Gastroesophageal sphincter (tissue), 4 donors: ENCODE results near the gene SLC2A9. TPM values are rescaled to one million over a fixed set of nuclear protein-coding genes. Genes with fewer than 3 reads are reported as not detected.

Source experiments
- ATAC-seq: fragments of 150-250 bp; one replicate; pipeline ENCODE4 v1.9.1; 2016; ENCODE audit warnings: mild to moderate bottlenecking, moderate library complexity
- H3K27ac ChIP-seq, 4 donors: fragments of 200-600 bp; sonication (generic) in 3 of 4; 1 replicate in 3 of 4; 2 replicates in 1 of 4; pipeline ENCODE4 v1.5.1; 2016 to 2019
- H3K27me3 ChIP-seq: fragments of 200-600 bp; sonication (generic); one replicate; pipeline ENCODE4 v1.5.1; 2019
- H3K36me3 ChIP-seq, 2 donors: fragments of 200-600 bp; sonication (generic); one replicate each; pipeline ENCODE4 v1.5.1; 2019; ENCODE audit warnings: control low read depth in 1 of 2
- H3K4me1 ChIP-seq, 3 donors: fragments of 200-600 bp; sonication (generic); 1 replicate in 2 of 3; 2 replicates in 1 of 3; pipeline ENCODE4 v1.5.1; 2016 to 2019; ENCODE audit warnings: control low read depth in 2 of 3
- H3K4me3 ChIP-seq, 2 donors: fragments of 200-600 bp; sonication (generic); one replicate each; pipeline ENCODE4 v1.5.1; 2019; ENCODE audit warnings: mild to moderate bottlenecking in 1 of 2, moderate library complexity in 1 of 2
- H3K9me3 ChIP-seq, 3 donors: fragments of 200-600 bp; sonication (generic); one replicate each; pipeline ENCODE4 v1.5.1; 2017 to 2019; ENCODE audit warnings: control low read depth in 2 of 3
- EP300 ChIP-seq: sonication (generic); formaldehyde crosslinking; IDR thresholded peaks from one replicate; pipeline ENCODE4 v1.6.1; 2017; ENCODE audit warnings: antibody characterized with exemption, mild to moderate bottlenecking
- POLR2A ChIP-seq, 2 donors: fragments of 450-650 bp; IDR thresholded peaks; one replicate each; pipeline ENCODE4 v1.6.1; 2017; ENCODE audit warnings: antibody characterized with exemption in 2 of 2, mild to moderate bottlenecking in 2 of 2, moderate library complexity in 1 of 2
- POLR2AphosphoS5 ChIP-seq: sonication (generic); formaldehyde crosslinking; IDR thresholded peaks from one replicate; pipeline ENCODE4 v1.6.1; 2017; ENCODE audit warnings: antibody characterized with exemption
- WGBS, 2 donors: methylation state at CpG; one replicate each; pipeline ENCODE4 v1.1.5; 2018; ENCODE audit warnings: low coverage in 1 of 2; 5-methylcytosine and 5-hydroxymethylcytosine counted together
- total RNA-seq, 4 donors: library from RNA; depleted of rRNA; stranded (reverse); fragments of >200 nt; gene quantifications; one replicate each; pipeline ENCODE4 v1.1.0, GENCODE V29; 2016
- TF ChIP-seq, protein P1 (sequence below), 4 experiments: fragments of 200-600 bp in 2 of 4; fragments of 450-650 bp in 2 of 4; sonication (generic) in 1 of 4; IDR thresholded peaks; one replicate each; pipeline ENCODE4 v1.5.1; 2017 to 2019; ENCODE audit warnings: antibody characterized with exemption in 4 of 4, mild to moderate bottlenecking in 2 of 4, moderate library complexity in 2 of 4

The SLC2A9 gene
- total RNA-seq, 4 donors from 2014 or later, result 3.1 to 6.5 (median 4.3) TPM

DNA sequence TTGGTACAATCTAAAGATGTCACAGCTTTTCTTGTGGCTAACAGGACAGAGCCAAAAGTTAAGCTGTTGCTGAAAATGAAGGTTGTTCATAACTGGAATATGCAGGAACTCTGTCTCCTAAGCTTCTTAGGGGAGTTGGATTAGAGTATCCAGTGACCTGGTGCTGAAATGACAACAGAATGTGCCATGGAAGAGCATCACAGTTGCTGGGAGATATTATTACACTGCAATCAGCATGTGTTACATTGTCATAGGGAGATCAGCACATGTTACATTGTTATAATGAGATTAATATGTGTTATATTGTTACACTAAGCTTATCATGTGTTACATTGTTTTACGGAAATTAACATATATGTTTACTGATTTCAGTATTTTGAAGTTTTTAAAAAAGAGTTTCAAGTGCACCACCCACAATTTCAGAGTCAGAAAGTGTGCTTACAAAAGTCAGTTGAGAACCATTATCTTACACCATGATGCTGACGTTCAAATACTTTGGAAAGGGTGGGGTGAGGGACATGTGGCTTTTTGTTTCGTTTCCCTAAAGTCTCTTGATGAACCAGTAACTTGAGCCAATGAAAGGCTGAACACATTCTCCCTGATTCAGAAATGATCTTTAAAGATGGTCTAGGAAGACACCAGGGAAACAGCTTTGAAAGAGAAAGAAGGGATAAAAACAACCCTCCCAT, 126.5 kb downstream of the SLC2A9 start:
- Histone ChIP-seq H3K4me1 (no peaks in the 10 kb centered on the region), H3K9me3 (no peaks in the 10 kb centered on the region), H3K27ac (no peak overlapping the region), H3K27me3 (no peaks in the 10 kb centered on the region), H3K36me3 (no peaks in the 10 kb centered on the region), H3K4me3 (no peak overlapping the region)
- 53 to 60% methylated on average over 3 of the region's 3 CpGs for WGBS, 2 donors
- TF ChIP-seq, protein P1, sequence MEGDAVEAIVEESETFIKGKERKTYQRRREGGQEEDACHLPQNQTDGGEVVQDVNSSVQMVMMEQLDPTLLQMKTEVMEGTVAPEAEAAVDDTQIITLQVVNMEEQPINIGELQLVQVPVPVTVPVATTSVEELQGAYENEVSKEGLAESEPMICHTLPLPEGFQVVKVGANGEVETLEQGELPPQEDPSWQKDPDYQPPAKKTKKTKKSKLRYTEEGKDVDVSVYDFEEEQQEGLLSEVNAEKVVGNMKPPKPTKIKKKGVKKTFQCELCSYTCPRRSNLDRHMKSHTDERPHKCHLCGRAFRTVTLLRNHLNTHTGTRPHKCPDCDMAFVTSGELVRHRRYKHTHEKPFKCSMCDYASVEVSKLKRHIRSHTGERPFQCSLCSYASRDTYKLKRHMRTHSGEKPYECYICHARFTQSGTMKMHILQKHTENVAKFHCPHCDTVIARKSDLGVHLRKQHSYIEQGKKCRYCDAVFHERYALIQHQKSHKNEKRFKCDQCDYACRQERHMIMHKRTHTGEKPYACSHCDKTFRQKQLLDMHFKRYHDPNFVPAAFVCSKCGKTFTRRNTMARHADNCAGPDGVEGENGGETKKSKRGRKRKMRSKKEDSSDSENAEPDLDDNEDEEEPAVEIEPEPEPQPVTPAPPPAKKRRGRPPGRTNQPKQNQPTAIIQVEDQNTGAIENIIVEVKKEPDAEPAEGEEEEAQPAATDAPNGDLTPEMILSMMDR (IDR thresholded peaks at IDR 0.05), result no peak
- TF ChIP-seq POLR2A (IDR thresholded peaks at IDR 0.05) (no peak), EP300 (no peak), POLR2AphosphoS5 (no peak)
- no peak for ATAC-seq

DNA sequence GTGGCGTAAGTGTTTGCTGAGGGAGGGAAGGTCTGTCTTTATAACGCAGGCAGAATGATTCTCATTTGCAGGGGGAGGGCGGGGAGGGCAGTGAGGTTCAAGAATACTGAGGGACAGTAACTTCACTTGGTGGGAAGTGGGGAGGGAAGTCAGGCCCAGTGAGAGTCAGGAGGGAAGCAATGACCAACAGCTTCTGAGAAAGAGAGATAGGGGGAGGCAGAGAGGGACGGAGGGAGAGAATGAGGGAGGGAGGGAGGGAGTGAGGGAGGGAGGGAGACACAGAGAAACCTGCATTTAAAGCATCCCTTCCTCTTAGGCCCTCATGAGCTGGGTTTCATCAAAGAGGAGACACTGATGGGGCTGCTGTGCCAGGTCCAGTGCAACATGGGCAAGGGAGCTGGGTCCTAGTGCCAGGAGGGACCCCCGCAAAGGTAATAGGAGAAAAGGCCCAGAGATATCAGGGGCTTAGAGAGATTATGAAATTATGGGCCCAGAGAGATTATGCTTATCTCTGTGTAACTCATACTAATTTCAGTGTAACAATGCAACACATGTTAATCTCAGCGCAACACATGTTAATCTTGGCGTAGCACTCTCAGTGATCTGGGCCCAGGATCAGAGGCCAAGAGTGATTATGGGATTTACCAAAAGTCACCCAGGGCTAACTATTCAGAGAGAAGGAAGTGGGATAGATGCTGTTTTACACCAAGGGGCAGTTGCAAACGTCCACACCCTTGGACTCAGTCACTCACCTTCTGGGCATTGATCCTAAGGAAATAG, 127.8 kb downstream of the SLC2A9 start:
- ATAC-seq, result no peak
- Histone ChIP-seq H3K27me3 (no peaks in the 10 kb centered on the region), H3K9me3 (no peaks in the 10 kb centered on the region), H3K4me1 (no peaks in the 10 kb centered on the region), H3K36me3 (no peaks in the 10 kb centered on the region), H3K4me3 (no peak overlapping the region), H3K27ac (no peak overlapping the region)
- TF ChIP-seq POLR2A (IDR thresholded peaks at IDR 0.05) (no peak), POLR2AphosphoS5 (no peak), EP300 (no peak)
- TF ChIP-seq, protein P1 (IDR thresholded peaks at IDR 0.05), result no peak
- WGBS, 2 donors, result 55 to 81% methylated on average over 5 to 7 of the region's 8 CpGs

DNA sequence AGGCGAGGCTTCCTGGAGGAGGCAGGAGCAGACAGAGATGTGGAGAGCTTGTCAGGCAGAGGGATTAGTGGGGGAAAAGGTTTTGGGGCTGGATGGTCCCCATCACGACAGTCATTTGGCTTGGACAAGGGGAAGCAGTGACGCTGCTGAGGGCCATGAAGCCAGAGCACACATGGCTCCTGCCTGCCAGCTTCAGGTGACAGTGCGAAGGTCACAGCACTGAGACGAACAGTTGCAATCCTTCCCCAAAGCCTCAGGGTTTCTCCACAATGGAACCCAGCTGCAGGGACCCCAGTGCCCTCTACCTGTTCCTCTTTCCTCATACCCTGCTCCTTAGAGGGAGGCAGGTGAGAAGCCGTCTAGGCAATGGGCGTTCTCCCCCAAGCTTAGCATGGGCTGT, 129.6 kb downstream of the SLC2A9 start:
- Histone ChIP-seq H3K27me3 (no peaks in the 10 kb centered on the region), H3K4me1 (no peaks in the 10 kb centered on the region), H3K9me3 (no peaks in the 10 kb centered on the region), H3K4me3 (no peak overlapping the region), H3K36me3 (no peaks in the 10 kb centered on the region), H3K27ac (no peak overlapping the region)
- 61 to 81% methylated on average over 4 to 5 of the region's 7 CpGs for whole genome bisulfite sequencing, 2 donors
- no peak for ATAC-seq
- TF ChIP-seq POLR2A (IDR thresholded peaks at IDR 0.05) (no peak), POLR2AphosphoS5 (no peak), EP300 (no peak)
- TF ChIP-seq, protein P1 (IDR thresholded peaks at IDR 0.05), result no peak

DNA sequence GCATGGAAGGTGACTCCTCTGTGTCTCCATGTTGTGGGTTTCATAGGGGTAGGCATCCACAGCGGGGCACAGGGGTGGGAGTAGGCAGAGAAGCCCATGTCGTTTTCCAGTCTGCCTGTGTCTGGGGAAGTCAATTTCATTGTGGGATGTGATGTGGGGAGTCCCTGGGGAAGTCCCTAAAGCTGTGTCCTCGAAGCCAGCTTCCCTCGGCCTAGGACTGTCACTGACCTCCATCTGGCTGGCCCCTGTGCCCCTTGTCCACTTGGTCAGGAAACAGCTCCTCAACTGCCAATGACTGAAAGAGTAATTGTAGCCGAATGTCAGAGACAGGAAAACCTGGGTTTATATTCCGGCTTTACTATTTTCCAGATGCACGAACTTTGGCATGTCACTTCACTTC, 130.2 kb downstream of the SLC2A9 start:
- Histone ChIP-seq H3K27ac (no peak overlapping the region), H3K9me3 (no peaks in the 10 kb centered on the region), H3K36me3 (no peaks in the 10 kb centered on the region), H3K4me1 (no peaks in the 10 kb centered on the region), H3K27me3 (no peaks in the 10 kb centered on the region), H3K4me3 (no peak overlapping the region)
- no peak for ATAC-seq
- 73 to 83% methylated on average over 2 to 3 of the region's 7 CpGs for WGBS, 2 donors
- no peak for TF ChIP-seq EP300
- no peak for TF ChIP-seq POLR2A (IDR thresholded peaks at IDR 0.05)
- no peak for TF ChIP-seq POLR2AphosphoS5
- TF ChIP-seq, protein P1 (IDR thresholded peaks at IDR 0.05), result no peak
